H1 (cell line): Measurements from ENCODE around the gene SCNN1G.

Experiments
- CTCF ChIP-seq, 3 experiments: IDR thresholded peaks; 1 replicate in 2 of 3; 2 replicates in 1 of 3; pipeline versions ENCODE4 v1.5.1 to v1.6.1; 2011; ENCODE audit warnings: low read length in 3 of 3, mild to moderate bottlenecking in 3 of 3, inconsistent platforms in 2 of 3, low read depth in 1 of 3, moderate library complexity in 1 of 3; ENCODE audit not compliant: insufficient read depth in 1 of 3; ENCODE audit errors: control extremely low read depth in 1 of 3
- E2F6 ChIP-seq: IDR thresholded peaks from 2 replicates; pipeline ENCODE4 v1.6.1; 2012; ENCODE audit warnings: inconsistent platforms
- POLR2A ChIP-seq, 2 experiments: IDR thresholded peaks; 1 replicate in 1 of 2; 2 replicates in 1 of 2; pipeline ENCODE4 v1.6.1; 2011; ENCODE audit warnings: low read depth in 2 of 2, low read length in 2 of 2, mild to moderate bottlenecking in 2 of 2; ENCODE audit errors: control extremely low read depth in 1 of 2
- POLR2AphosphoS5 ChIP-seq: IDR thresholded peaks from 2 replicates; pipeline ENCODE4 v1.6.1; 2011; ENCODE audit warnings: low read depth, low read length
- TEAD4 ChIP-seq: IDR thresholded peaks from 2 replicates; pipeline ENCODE4 v1.6.1; 2012; ENCODE audit warnings: low read depth, low read length, inconsistent platforms, mixed read lengths

GRCh38 chr16:23155445-23156049 is 27.0 kb upstream of the SCNN1G start:
- TF ChIP-seq CTCF (IDR thresholded peaks at IDR 0.05; ENCODE audit: control extremely low read depth in 1 of 3, insufficient read depth in 1 of 3, low read depth in 1 of 3, low read length in 3 of 3) (peak; percentile 44 to 78 (median 73)), POLR2A (IDR thresholded peaks at IDR 0.05; ENCODE audit: control extremely low read depth in 1 of 2, low read depth in 2 of 2, low read length in 2 of 2) (no peak), TEAD4 (no peak), POLR2AphosphoS5 (no peak), E2F6 (no peak)
